Small intestine (tissue), 7 donors: ENCODE measurements around the gene RTN4RL1. TPM values are rescaled to one million over a fixed set of nuclear protein-coding genes. Genes with fewer than 3 reads are reported as not detected.

Experiments
- DNase-seq, 2 donors: peaks; one replicate each; pipeline versions ENCODE4 v3.0.0 to v3.0.0-alpha.2; 2013
- FAIRE-seq: peaks from 2 replicates; lab custom pipeline; 2012; peaks lifted over from hg19 to GRCh38; lab: Jason Lieb, UNC
- H3K27ac ChIP-seq, 3 donors: one replicate each; pipeline ENCODE4 v1.5.1; 2013; ENCODE audit warnings: low read length in 2 of 3, mild to moderate bottlenecking in 2 of 3, control low read depth in 1 of 3, inconsistent platforms in 1 of 3, low read depth in 1 of 3, moderate library complexity in 1 of 3
- H3K27me3 ChIP-seq, 3 donors: one replicate each; pipeline ENCODE4 v1.6.1; 2013; ENCODE audit warnings: low read length in 3 of 3, inconsistent platforms in 1 of 3; ENCODE audit not compliant: control insufficient read depth in 3 of 3, insufficient read depth in 3 of 3
- H3K36me3 ChIP-seq, 3 donors: one replicate each; pipeline ENCODE4 v1.6.1; 2013; ENCODE audit warnings: low read length in 3 of 3, inconsistent platforms in 1 of 3, low read depth in 1 of 3, mild to moderate bottlenecking in 1 of 3, moderate library complexity in 1 of 3; ENCODE audit not compliant: control insufficient read depth in 3 of 3, insufficient read depth in 2 of 3
- H3K4me1 ChIP-seq, 3 donors: one replicate each; pipeline ENCODE4 v1.6.1; 2013; ENCODE audit warnings: low read length in 2 of 3, inconsistent platforms in 1 of 3, low read depth in 1 of 3, mild to moderate bottlenecking in 1 of 3, moderate library complexity in 1 of 3; ENCODE audit not compliant: control insufficient read depth in 3 of 3, insufficient read depth in 2 of 3
- H3K4me3 ChIP-seq, 3 donors: one replicate each; pipeline ENCODE4 v1.5.1; 2013; ENCODE audit warnings: low read length in 3 of 3, control low read depth in 1 of 3, inconsistent platforms in 1 of 3, low read depth in 1 of 3, mild to moderate bottlenecking in 1 of 3, moderate library complexity in 1 of 3
- H3K9me3 ChIP-seq, 2 donors: one replicate each; pipeline ENCODE4 v1.6.1; 2013; ENCODE audit warnings: low read depth in 1 of 2, low read length in 1 of 2; ENCODE audit not compliant: control insufficient read depth in 2 of 2, insufficient read depth in 1 of 2
- WGBS, 3 donors: extraction: QIAGEN DNeasy Blood & Tissue Kit; methylation state at CpG; one replicate each; pipeline ENCODE4 v1.1.7; 2013; 5-methylcytosine and 5-hydroxymethylcytosine counted together
- polyA plus RNA-seq, 4 donors: library from polyadenylated mRNA; stranded (reverse) in 3 of 4; unstranded in 1 of 4; fragments of 200-250 nt in 3 of 4; fragments of 120-200 nt in 1 of 4; gene quantifications; one replicate each; pipeline versions ENCODE4 v1.2.1 to v1.2.3, GENCODE V29; 2013
- donor health status: healthy with polysubstance abuse.
- donor health status: control.
- donor health status: control.
- donor health status: Bipolar disorder and iron deficiency.
- donor health status: healthy.

RTN4RL1 gene
- polyA plus RNA-seq, 4 donors, result 0.25 to 1.0 TPM; not detected in 2

DNA sequence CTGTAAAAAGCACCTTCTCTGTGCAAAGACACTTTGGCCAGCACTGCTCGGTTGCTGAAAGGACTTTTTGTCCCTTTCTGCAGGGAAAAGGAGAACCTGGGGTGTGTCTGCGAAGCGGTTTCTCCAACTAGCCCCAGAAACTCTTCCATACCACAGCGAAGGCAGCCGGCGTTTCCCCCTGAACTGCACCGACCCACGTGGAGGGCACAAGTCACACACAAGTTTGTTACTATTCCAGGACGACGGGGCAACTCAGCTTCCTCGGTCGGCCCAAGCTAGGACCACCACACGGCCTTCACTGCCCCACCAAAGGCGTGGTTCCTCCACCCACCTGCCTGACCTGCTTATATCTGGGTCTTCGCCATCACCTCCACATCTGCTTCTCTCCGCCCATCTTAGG is 1.9 kb downstream of the RTN4RL1 start:
- DNase-seq, result no peak
- Histone ChIP-seq H3K4me3 (no peak overlapping the region), H3K27me3 (peaks cover 6 to 90% (median 25%) of the 10 kb centered on the region in 3 donors), H3K9me3 (no peaks in the 10 kb centered on the region), H3K4me1 (peaks cover 0 to 15% (median 0%) of the 10 kb centered on the region in 3 donors), H3K36me3 (no peaks in the 10 kb centered on the region), H3K27ac (no peak overlapping the region)
- 39 to 59% (median 52%) methylated on average over 15 to 16 of the region's 16 CpGs for WGBS, 3 donors
- no peak for FAIRE-seq

DNA sequence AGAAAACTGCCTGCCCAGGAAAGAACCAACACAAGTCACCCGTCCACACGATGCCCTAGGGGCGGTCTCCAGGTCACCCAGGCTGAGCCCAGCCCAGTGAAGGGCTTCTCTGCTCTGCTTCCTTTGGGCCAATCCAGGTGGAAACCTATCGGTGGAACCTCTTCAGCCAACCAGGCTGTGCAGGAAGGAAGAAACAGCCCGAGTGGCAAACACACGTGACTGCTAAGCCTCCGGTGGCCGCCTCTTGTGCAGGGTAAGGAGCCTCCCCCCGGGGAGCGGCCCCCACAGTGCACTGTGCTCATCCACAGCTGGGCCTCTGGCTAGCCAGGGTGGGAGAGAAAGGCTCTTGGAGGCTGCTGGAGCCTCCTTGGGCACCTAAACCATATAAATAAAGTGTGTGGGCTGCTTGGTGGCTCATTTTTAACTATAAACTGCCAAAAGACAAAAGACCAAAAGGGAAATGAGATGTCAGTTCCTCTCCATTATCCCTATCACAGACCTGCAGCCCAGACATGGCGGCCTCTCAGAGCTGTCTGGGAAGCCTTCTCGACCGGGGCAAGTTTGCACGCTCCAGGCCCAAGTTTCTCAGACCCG is 2.4 kb downstream of the RTN4RL1 start:
- no peaks in the 10 kb centered on the region for H3K9me3 ChIP-seq
- no peak overlapping the region for H3K27ac ChIP-seq
- no peaks in the 10 kb centered on the region for H3K36me3 ChIP-seq
- WGBS, 3 donors, result 63 to 70% (median 66%) methylated on average over 15 of the region's 15 CpGs
- H3K27me3 ChIP-seq, result peaks cover 8 to 88% (median 25%) of the 10 kb centered on the region in 3 donors
- DNase-seq, result no peak
- H3K4me1 ChIP-seq, result peaks cover 0 to 15% (median 0%) of the 10 kb centered on the region in 3 donors
- H3K4me3 ChIP-seq, result no peak overlapping the region
- FAIRE-seq, result no peak

DNA sequence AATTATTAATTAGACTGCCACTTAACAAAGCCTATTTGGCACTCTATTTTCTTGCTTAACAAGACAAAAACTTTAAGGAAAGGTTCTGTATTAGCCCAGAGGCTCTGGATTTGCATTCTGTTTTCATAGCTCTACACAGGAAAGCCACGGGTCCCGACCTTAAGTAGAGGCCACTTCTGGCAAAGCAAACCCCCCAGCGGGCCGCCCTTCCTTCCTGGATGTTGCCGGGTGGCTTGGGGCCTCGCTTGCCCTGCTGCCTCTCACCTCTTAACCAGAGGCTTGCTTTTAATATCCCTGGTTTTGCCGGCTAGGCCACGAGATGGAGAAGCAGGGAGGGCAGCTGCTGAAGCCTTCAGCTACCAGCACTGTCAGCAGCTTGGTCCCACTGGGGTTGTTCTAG is 4.4 kb downstream of the RTN4RL1 start:
- H3K27me3 ChIP-seq, result peaks cover 6 to 76% (median 23%) of the 10 kb centered on the region in 3 donors
- FAIRE-seq (no peak), DNase-seq (no peak)
- H3K36me3 ChIP-seq, result no peaks in the 10 kb centered on the region
- H3K4me3 ChIP-seq, result no peak overlapping the region
- WGBS, 3 donors, result 48 to 67% (median 49%) methylated on average over 8 of the region's 8 CpGs
- no peak overlapping the region for H3K27ac ChIP-seq
- peaks cover 0 to 7% (median 0%) of the 10 kb centered on the region in 3 donors for H3K4me1 ChIP-seq
- H3K9me3 ChIP-seq, result no peaks in the 10 kb centered on the region

DNA sequence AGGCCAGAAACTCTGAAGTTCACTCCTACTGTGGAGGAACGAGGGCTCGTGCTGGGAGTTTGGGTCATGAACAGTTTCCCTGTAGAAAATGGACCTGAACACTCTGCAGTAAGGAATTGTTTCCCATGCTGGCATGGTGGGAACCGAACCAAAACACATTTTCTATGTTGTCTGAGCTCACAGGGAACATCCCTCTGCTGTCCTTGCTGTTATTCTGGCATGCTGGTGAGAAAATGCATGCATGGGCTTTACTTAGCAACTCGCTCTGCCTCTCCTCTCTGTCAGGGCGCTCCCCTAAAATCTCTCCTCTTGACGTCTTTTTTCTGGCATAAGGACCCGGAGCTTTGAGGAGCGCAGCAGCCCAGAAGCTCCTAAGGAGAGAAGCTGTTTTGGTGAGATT is 5.4 kb downstream of the RTN4RL1 start:
- H3K36me3 ChIP-seq, result no peaks in the 10 kb centered on the region
- FAIRE-seq, result no peak

DNA sequence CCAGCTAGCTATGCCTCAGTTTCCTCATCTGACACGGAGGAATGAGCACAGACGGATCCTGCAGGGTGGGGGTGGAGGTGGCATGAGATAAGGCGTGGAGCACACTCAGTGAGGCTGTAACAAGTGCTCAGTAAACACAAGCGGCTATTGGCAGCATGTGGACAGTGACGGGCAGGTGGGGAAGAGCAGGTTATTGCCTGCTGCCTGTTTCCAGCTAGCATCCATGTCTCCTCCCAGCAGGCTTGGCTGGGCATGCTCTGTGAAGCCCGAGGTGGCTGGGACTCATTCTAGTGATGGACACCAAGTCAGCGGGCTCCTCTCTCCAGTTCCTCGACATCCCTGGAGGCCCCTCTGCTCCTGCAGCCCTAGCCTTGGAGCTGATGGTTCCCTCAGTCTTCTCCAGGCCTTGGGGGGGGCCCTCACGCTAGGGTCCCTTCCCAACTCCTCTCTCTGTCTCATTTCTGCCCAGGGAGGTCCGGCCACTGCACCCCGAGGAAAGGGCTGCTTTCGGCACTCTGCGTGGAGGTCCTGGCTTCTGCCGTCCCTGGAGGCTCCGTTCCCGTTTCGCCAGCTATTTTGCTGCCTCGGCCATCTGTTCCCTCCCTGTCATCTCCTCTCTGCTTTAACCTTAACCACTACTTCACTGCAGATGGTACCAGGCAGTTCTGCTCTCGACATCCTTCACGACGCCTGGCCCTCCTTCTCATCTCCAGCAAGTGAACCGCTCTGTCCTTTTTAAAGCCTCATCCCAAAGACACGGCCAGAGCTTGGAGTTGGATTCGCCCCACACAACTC is 6.2 kb downstream of the RTN4RL1 start:
- Histone ChIP-seq H3K36me3 (peaks cover 0 to 2% (median 0%) of the 10 kb centered on the region in 3 donors), H3K4me1 (no peaks in the 10 kb centered on the region), H3K27me3 (peaks cover 3 to 60% (median 10%) of the 10 kb centered on the region in 3 donors), H3K9me3 (no peaks in the 10 kb centered on the region), H3K27ac (no peak overlapping the region), H3K4me3 (no peak overlapping the region)
- 65 to 75% (median 67%) methylated on average over 24 of the region's 24 CpGs for WGBS, 3 donors
- no peak for FAIRE-seq
- DNase-seq, result no peak

More for the DNA sequence above, 5.4 kb downstream of the RTN4RL1 start:
- H3K27me3 ChIP-seq, result peaks cover 6 to 68% (median 18%) of the 10 kb centered on the region in 3 donors
- WGBS, 3 donors, result 74 to 82% (median 79%) methylated on average over 8 of the region's 8 CpGs
- no peak overlapping the region for H3K27ac ChIP-seq
- peaks cover 0 to 5% (median 0%) of the 10 kb centered on the region in 3 donors for H3K4me1 ChIP-seq
- no peak for DNase-seq
- H3K9me3 ChIP-seq, result no peaks in the 10 kb centered on the region
- H3K4me3 ChIP-seq, result no peak overlapping the region

DNA sequence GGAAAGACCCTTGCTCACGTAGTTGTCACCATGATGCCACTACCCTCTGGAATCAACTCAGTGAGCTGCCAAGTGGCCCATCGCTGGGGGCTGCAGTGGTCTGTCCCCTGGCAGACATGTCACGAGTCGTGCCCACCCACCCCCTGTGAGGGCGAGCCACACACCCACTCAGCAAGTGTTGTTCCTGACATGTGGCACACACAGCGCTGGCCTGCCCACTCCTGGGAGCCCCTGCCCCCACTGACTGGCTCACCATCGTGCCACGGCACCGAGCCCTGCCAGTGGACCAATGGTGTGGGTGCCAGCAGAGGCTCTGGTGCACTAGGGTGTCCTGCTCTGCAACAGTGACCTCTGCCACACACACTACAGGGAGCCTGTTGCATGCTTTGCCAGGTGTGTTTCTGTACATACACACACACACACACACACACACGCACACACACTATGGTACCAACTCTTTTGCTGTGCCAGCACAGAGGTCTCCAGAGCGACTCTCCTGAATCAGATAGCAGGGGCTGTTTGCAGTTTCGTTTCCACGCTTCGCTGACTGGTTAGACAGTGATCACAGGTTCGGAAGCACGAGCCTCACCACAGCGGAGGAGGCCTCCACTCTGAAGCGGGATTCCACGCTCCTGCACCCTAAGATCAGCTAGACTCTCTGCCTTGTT is 7.7 kb downstream of the RTN4RL1 start:
- DNase-seq, result peak in 1 of 2 donors; percentile 37
- no peaks in the 10 kb centered on the region for H3K4me1 ChIP-seq
- 50 to 83% (median 67%) methylated on average over 19 of the region's 19 CpGs for WGBS, 3 donors

DNA sequence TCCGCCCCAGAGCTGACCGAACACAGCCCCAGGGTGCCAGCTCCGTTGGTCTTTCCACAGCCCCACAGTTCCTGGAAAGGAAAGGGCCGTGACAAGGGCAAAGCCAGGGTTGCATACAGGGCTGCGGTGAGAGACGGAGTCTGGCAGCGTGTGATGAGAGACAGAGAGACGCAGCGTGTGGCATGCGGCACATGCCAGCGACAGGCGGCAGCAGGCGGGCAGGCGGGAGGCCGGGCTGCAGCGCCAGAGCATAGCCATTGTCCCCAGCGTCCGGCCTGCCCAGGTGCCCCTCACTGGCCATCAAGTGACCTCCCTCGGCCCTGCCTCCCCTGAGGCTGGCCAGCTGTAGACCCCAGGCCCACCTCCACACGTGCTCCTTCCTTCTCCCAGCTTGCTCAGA is 8.6 kb downstream of the RTN4RL1 start:
- peaks cover 0 to 5% (median 0%) of the 10 kb centered on the region in 3 donors for H3K36me3 ChIP-seq
- H3K27ac ChIP-seq, result no peak overlapping the region
- peaks cover 2 to 40% (median 3%) of the 10 kb centered on the region in 3 donors for H3K27me3 ChIP-seq
- no peak overlapping the region for H3K4me3 ChIP-seq
- 88 to 91% (median 90%) methylated on average over 20 of the region's 20 CpGs for WGBS, 3 donors
- H3K4me1 ChIP-seq, result peaks cover 0 to under 1% (median 0%) of the 10 kb centered on the region in 3 donors
- DNase-seq (no peak), FAIRE-seq (no peak)
- H3K9me3 ChIP-seq, result no peaks in the 10 kb centered on the region

More for the DNA sequence above, 7.7 kb downstream of the RTN4RL1 start:
- Histone ChIP-seq H3K4me3 (no peak overlapping the region), H3K9me3 (no peaks in the 10 kb centered on the region), H3K27ac (no peak overlapping the region), H3K27me3 (peaks cover 2 to 47% (median 3%) of the 10 kb centered on the region in 3 donors), H3K36me3 (peaks cover 0 to 2% (median 0%) of the 10 kb centered on the region in 3 donors)
- no peak for FAIRE-seq

DNA sequence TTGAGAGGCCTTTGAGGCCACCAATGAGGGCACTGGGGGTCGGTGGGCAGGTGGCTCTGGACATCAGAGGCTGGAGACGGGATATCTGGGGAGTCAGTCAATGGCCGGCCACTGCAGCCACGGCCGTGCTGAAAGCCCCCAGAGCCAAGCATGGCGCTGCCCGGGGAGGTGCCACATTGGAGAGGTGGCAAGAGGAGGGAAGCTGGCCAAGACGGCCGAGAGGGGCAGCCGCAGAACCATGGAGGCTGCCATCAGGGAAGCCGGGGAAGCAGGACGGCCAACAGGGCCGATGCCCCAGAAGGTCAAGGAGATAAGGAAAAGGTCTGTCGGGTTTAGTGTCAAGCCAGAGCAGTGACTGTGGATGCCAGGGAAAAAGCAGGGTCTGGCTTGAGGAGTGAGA is 9.8 kb downstream of the RTN4RL1 start:
- FAIRE-seq (no peak), DNase-seq (no peak)
- peaks cover 0 to 3% (median 0%) of the 10 kb centered on the region in 3 donors for H3K4me1 ChIP-seq
- peaks cover 0 to 5% (median 0%) of the 10 kb centered on the region in 3 donors for H3K36me3 ChIP-seq
- WGBS, 3 donors, result 70 to 85% (median 78%) methylated on average over 14 of the region's 14 CpGs
- H3K4me3 ChIP-seq, result no peak overlapping the region
- no peak overlapping the region for H3K27ac ChIP-seq
- no peaks in the 10 kb centered on the region for H3K9me3 ChIP-seq
- peaks cover 2 to 30% (median 3%) of the 10 kb centered on the region in 3 donors for H3K27me3 ChIP-seq
